NCI-H748 (cell line): ENCODE results near the gene EXOC3L2.
A peak's percentile ranks its signal among the peaks of the same experiment; 100 is the strongest.
"Not testable (repeated sequence)": the region's sequence is repeated elsewhere in the genome, so short reads cannot be mapped to it uniquely, and the experiment has no call there.

Experiments
- DNase-seq: peaks from one replicate; lab custom pipeline; 2025; ENCODE audit not compliant: unreplicated experiment; lab: John Stamatoyannopoulos, UW

EXOC3L2 gene

DNA sequence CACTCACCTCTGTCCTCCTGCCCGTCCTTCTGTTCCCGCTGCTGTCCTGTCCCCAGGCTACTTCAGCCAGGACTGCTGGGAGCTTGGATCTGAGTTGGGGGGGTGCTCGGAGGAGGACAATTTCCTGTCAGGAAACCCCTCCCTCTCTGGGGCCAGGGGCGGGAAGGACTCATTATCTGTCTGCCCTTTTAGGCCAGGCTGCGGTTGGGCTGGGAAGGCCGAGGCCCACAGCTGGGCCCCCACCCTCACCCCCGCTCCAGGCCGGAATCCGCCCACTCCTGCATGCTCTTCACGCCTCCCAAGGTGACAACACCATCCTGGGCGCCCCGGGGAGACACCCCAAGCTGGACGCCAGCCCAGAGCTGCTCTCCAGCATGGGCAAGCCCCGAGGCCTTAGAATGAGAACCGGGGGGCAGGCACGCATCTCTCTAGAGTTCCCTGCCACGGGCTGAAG is at the start of gene EXOC3L2:
EXOC3L2 (minus strand) TSS at position 74 of the 454 bp plus-strand sequence. CDS start 6,362 bp downstream, outside the sequence.
- no peak for DNase-seq

DNA sequence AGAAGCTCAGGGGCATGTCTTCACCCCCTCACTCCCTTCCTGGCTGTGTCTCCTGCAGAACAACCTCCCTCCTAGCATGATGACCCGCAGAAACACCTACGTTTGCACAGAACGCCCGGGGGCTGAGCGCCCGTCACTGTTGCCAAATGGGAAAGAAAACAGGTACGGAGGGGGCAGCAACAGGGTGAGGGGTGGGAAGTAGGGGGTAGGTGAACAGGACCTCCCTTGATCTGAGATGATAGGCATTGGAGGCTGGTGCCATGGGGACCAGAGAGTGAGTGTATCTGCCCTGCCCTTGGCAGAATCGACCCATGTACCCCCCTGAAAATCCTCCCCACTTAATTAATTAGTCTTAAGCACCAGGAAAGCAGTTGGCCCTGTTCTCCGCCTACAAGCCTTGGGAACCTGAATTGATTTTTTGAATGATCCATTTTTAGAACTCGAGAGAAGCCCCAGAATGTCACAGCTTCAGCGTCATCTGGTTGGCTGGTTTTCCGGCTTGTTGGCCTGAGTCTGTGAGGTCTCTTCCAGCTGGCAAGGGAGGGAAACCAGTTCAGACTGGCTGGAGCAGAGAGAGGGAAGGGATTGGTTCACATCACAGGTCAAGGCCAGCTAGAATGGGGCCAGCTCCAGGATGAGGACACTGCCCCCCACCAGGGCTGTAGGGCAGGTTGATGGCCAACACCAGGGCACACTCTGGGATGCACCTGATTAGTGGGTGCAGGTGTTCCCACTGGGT is 49.3 kb upstream of the EXOC3L2 start:
- no peak for DNase-seq

DNA sequence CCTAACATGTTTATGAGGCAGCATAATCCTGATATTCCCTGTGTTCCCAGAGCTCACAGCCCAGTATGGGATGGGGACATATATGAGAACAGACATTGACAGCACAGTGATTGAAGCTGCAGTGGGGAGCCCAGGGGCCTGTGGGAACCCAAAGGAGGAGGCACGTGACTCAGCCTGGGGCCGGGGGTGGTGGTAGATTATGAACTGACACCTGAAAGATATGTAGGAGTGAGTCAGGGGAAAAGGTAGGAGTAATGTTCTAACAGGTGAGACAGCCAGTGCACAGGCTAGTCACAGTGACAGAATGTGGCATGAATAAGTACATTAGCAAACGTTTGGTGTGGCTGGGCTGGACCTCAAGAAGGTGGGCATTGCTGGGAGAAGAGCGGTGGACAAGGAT is 48.5 kb upstream of the EXOC3L2 start:
- no peak for DNase-seq

DNA sequence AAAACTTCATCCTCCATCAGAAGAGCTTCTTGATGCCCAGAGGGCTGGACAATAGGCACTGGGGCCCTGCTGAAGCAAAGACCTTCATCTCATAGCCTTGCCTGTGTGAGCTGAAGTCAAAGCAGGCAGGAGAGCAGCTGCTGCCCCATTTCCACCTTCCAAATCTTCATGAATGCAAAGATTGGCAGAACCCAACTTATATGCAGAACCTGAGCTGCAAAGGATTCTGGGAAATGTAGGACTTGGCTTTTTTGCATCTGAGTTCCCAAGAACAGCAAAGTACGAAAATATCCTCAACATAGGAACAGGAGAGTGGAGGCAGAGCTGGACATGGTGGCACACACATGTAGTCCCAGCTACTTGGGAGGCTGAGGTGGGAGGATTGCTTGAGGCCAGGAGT is 46.6 kb upstream of the EXOC3L2 start:
- no peak for DNase-seq

DNA sequence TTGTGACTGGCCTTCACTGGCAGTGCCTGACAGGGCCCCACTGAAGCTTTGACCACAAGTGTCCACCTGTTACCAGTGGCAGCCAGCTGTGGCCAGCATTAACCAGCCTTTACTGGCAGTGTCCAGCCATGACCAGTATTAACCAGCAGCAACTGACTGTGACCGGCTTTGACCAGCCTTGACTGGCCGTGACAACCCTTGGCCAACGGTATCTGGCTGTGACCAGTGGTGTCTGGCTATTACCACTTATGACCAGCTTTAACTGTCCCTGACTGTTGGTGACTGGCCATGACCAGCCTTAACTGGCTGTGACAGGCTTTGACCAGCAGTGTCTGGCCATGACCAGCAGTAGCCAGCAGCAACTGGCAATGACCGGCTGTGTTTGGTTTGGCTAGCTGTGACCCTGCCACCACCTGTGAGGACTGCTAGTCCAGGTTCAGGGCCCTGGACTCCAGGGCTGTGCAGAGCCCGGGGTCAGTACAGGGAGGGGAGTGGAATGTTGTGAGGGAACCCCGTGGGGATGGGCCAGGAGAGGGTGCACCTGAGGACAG is 45.2 kb upstream of the EXOC3L2 start:
- no peak for DNase-seq

DNA sequence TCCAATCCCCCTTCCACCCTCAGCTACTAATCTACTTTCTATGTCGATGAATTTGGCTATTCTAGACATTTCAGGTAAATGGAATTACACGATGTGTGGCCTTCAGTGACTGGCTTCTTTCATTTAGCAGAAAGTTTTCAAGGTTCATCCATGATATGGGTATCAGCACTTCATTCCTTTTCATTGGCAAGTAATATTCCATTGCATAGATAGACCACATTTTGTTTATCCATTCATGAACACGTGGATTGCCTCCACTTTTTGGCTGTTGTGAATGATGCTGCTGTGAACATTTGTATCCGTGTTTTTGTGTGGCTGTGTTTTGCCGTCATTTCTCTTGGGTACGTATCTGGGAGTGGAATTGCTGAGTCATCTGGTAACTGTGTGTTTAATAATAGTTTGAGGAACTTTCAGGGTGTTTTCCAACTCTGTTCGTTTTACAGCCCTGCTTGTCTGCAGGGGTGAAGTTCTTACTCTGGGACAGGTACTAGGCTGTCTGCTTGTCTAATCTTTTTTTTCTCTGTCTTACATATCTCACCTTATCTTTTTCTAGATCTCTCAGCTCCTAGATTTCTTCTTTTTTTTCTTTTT is 38.3 kb upstream of the EXOC3L2 start:
- no peak for DNase-seq

DNA sequence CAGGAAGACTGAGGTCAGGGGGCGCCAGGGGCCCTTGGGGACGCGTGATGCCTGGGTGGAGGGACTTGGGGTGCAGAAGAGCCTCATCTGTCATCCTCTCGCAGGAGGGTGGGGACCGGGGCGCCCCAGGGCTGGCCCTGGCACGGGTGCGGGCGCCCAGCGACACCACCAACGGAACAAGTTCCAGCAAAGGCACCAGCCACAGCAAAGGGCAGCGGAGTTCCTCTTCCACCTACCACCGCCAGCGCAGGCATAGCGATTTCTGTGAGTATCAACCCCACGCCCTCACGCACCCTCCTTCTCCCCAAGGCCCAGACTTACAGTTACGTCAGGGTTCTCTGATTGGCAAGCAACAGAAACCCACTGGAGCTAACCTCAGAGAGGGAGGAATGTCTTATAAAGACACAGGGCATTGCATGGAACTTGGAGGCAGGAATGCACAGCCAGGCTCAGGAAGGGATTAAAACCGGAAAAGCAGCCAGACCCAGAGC is 35.3 kb upstream of the EXOC3L2 start:
- no peak for DNase-seq

DNA sequence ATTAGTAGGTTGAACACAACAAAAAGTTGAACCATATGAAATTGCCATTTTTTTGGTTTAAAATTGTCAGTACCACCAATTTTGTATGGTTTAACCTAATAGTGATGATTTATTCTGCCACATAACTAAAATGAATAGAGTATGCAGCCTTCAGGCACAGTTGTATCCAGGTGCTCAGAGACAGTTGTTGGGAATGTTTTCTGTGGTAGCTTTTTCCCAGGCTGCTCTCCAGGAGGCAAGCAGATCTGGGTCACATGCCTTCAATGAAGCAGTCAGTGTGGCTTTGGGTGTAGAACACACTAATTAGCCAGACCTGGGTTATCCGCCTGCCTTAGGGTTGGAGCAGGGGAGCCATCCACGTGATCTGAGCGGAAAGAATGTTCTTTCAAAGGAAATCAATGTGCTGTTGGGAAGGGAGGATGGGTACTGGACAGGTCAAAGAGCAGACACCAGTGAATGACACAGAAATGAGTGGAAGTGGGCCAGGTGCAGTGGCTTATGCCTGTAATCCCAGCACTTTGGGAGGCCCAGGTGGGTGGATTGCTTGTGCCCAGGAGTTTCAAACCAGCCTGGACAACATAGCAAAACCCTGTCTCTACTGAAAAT is 34.5 kb upstream of the EXOC3L2 start:
- DNase-seq = no peak

DNA sequence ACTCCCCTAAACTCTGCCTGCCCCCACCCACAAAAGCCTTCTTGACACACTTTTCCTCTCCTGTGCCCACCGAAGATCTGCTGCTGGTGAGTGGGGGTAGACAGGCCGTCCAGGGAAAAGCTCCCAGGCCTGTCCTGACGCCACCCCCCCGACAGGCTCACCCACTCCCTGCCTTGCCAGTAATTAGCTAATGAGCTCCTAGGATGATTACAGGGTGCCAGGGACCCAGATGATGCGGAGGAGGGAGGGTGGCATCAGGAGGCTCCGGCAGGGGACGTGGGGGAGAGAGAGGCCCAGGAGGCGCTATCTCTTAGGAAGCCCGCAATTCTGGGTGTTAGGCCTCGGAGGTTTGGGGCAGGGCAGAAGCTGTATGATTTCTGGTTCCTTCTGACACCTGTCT is 32.9 kb upstream of the EXOC3L2 start:
- DNase-seq = no peak

DNA sequence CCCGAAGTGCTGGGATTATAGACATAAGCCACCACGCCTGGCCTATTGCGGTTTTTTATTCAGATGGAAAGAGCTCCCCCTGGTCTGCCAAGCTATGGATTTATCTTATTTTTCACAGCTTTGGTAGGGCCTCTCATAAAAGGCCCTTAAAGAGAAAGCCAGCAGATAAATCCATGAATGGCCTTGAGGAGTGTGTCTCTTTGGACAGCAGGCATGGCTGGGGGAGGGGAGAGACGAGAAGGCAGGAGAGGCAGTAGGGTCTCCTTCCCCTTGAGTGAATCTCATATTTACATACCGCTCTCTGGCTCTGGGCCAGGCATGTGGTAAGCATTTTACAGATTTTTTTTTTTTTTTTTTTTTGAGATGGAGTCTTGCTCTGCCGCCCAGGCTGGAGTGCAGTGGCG is 31.1 kb upstream of the EXOC3L2 start:
- DNase-seq = peak; percentile 42

DNA sequence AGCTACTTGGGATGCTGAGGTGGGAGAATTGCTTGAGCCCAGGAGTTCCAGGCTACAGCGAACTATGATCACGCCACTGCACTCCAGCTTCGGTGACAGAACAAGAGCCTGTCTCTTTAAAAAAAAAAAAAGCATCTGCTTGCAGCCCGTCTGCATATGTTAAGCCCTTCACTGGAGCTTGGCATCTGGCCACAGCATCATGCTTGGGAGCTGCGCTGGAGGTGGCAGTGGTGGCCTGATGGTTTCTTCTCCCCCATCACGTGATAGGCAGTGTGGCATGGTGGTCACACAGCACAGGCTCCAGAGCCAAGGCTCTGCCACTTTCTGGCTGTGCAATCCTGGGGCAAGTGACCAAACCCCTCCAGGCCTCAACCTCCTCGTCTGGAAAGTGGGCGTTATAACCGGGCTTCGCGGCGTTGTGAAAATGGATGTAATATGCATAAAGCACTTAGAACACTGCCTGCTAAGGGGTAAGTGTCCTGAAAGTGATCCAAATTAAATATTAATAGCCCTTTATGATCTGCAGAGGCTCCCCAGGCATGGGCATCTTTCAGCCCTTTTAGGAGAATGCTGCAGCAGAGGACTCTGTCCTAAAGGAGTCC is 30.3 kb upstream of the EXOC3L2 start:
- no peak for DNase-seq

DNA sequence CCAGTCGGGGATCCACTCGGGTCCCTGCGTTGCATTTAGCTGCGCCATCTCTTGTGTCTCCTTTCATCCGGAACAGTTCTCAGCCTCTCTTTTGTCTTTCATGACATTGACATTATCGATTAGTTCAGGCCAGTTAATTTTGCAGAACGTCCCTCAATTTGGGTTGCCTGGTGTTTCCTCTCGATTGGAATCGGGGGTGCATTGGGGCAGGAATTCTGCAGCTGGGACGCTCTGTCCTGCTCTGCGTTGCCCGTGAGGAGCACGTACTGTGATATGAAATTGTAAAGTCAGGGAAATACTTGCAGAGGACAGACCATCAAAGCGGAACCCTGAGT is 28.3 kb upstream of the EXOC3L2 start:
- DNase-seq = no peak

DNA sequence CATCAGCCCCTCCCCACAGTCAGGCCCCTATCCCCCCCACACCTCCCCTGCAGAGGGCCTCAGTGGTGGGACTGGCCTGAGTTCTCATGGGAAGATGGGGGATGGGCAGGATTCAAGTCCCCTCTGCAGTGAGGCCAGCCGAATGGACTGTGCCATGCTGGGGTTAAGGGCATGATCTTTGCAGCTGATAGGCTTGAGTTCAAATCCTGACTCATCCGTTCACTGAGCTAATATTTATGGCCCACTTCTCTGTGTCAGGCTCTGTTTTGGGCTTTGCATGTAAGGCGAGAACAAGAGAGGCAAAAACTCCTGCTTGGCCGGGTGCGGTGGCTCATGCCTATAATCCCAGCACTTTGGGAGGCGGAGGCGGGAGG is 26.5 kb upstream of the EXOC3L2 start:
- DNase-seq = no peak

DNA sequence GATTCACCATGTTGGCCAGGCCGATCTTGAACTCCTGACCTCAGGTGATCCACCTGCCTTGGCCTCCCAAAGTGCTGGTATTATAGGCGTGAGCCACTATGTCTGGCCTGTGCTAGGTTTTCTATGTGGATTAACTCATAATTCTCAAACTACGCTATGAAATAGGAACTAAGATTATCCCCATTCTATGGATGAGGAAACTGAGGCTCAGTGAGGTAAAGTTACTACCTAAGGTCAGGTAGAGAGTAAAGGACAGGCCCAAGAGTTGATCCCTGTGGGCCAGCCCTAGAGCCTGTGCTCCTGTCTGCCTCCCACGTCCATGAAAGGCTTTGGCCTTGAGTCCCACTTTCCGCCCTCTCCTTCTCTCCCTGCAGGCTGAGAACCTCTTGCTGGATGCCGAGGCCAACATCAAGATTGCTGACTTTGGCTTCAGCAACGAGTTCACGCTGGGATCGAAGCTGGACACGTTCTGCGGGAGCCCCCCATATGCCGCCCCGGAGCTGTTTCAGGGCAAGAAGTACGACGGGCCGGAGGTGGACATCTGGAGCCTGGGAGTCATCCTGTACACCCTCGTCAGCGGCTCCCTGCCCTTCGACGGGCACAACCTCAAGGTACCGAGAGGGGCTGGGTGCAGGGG is 26.0 kb upstream of the EXOC3L2 start:
- DNase-seq = no peak

DNA sequence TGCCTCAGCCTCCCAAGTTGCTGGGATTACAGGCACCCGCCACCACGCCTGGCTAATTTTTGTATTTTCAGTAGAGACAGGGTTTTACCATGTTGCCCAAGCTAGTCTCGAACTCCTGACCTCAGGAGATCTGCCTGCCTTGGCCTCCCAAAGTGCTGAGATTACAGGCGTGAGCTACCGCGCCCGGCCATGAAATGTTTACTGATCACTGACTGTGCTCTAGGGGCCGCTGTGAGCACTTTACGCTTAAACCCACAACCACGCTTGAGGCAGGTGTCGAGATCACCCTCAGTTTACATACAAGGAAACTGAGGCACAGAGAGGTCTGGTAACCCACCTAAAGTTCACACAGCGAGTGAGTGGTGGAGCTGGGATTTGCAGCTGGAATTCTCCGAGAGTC is 24.7 kb upstream of the EXOC3L2 start:
- DNase-seq = not testable (repeated sequence)

DNA sequence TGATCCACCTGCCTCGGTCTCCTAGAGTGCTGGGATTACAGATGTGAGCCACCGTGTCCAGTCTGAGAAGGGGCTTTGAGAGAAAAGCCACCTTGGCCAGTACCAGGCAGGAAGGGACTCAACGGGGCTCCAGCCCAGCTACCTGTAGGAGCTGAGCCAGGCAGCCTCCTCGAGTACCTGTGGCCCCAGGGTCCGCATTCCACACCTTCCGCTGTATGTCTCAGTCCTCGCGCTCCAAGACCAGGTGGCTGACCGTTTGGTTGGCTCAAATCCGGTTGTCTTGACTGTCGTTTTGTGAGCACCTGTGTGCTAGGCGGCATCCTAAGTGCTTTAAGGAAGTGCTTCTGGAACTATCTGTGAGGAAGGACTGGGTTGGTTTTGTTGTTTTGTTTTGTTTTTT is 22.1 kb upstream of the EXOC3L2 start:
- DNase-seq = no peak

DNA sequence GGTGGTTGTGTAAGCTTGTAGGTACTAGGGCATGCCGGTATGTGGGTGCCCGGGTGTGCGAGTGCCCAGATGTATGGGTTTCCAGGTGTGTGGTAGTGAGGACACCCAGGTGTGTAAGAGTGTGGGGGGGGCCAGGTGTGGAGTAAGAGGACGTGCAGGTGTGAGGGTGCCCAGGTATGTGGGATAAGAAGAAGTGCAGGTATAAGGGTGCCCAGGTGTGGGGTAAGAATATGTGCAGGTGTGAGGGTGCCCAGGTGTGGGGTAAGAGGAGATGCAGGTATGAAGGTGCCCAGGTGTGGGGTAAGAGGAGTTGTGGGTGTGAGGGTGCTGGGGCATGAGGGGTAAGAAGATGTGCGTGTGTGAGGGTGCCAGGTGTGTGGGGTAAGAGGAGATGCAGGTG is 20.2 kb upstream of the EXOC3L2 start:
- DNase-seq = no peak

DNA sequence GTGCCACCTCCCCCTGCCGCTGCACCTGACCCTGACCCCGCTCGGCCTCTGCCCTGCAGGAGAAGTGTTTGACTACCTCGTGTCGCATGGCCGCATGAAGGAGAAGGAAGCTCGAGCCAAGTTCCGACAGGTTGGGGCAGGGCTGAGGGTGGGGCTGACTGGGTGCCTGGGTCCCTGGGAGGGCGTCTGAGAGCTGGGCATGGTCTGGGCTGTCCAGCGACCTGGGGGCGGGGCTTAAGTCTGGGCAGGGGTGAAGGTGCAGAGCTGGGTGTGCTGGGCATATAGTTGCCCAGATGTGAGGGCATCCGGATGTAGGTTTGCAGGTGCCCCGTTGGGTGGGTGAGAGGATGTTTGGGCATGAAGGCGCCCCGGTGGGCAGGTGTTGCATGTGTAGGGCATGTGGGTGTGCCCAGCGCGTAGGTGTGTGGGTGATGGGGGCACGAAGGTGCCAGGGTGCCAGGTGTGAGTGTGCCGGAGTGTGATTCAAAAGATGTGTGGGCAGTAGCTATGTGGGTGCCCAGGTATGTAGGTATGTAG is 19.6 kb upstream of the EXOC3L2 start:
- no peak for DNase-seq

DNA sequence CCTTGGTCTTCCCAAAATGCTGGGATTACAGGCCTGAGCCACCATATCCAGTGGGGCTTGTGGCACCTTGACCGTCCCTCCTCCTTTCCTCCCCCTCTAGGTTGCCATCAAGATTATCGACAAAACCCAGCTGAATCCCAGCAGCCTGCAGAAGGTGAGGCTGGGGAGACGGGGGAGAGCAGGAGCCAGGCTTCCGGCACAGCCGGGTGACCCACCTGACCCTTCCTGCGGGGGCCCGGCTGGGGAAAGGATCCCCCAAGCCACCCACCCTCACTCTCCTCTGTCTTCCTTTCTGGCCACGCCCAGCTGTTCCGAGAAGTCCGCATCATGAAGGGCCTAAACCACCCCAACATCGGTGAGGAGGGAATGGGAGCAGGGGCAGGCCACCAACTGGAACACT is 17.8 kb upstream of the EXOC3L2 start:
- no peak for DNase-seq

DNA sequence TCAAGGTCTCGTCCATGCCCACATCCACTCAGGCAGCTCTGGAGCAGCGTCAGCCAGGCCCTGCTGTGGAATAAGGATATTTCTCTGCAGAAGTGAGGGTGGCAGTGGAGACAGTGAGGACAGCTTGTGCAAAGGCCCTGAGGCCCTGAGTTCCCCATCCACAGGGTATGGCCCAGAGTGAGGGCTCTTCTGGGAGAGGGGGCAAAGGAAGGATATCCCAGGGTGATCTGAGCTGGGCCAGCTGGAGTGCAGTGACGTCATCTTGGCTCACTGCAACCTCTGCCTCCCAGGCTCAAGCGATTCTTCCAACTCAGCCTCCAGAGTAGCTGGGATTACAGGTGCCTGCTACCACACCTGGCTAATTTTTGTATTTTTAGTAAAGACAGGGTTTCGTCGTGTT is 17.4 kb upstream of the EXOC3L2 start:
- DNase-seq = no peak

DNA sequence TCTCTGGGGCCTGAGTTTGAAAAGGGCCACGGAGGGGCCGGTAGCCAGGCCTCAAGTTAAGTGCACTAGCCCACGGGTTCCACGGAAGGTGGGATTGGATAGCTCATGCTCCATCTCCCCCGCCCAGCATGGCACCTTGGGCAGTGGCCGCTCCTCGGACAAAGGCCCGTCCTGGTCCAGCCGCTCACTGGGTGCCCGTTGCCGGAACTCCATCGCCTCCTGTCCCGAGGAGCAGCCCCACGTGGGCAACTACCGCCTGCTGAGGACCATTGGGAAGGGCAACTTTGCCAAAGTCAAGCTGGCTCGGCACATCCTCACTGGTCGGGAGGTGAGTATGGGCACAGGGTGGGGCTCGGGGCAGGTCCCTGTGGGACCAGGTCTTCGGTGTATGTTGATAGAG is 13.7 kb upstream of the EXOC3L2 start:
- no peak for DNase-seq
